H1 (cell line): ENCODE results near the gene IL6ST. TPM values are rescaled to one million over a fixed set of nuclear protein-coding genes. Genes with fewer than 3 reads are reported as not detected.
A peak's percentile ranks its signal among the peaks of the same experiment; 100 is the strongest.

ENCODE experiments used
- ASH2L ChIP-seq: fragments of 200-600, 300-600 bp; sonication (generic); IDR thresholded peaks from one replicate; pipeline ENCODE4 v1.7.1; 2017; ENCODE audit warnings: low read length
- CBX5 ChIP-seq: fragments of 300-800, 300-1000 bp; sonication (generic); IDR thresholded peaks from 2 replicates; pipeline ENCODE4 v1.7.1; 2016; ENCODE audit warnings: antibody characterized with exemption, low read length, low read depth
- CBX8 ChIP-seq: fragments of 300-800, 300-1000 bp; sonication (generic); IDR thresholded peaks from 2 replicates; pipeline ENCODE4 v1.7.1; 2016; ENCODE audit warnings: low read depth, low read length, borderline replicate concordance
- CHD1 ChIP-seq: IDR thresholded peaks from 2 replicates; pipeline ENCODE4 v1.6.1; 2012; ENCODE audit warnings: low read depth, low read length, improper control_type of control experiment
- E2F6 ChIP-seq: IDR thresholded peaks from 2 replicates; pipeline ENCODE4 v1.6.1; 2012; ENCODE audit warnings: inconsistent platforms
- EGR1 ChIP-seq: IDR thresholded peaks from 2 replicates; pipeline ENCODE4 v1.6.1; 2011; ENCODE audit warnings: low read depth, low read length, borderline replicate concordance
- EP300 ChIP-seq, 2 experiments: IDR thresholded peaks; 1 replicate in 1 of 2; 2 replicates in 1 of 2; pipeline ENCODE4 v1.6.1; 2011 to 2012; ENCODE audit warnings: low read depth in 2 of 2, low read length in 2 of 2, mild to moderate bottlenecking in 2 of 2, borderline replicate concordance in 1 of 2, inconsistent platforms in 1 of 2, moderate library complexity in 1 of 2
- GTF2F1 ChIP-seq: IDR thresholded peaks from 2 replicates; pipeline ENCODE4 v1.6.1; 2012; ENCODE audit warnings: low read depth, low read length, improper control_type of control experiment, borderline replicate concordance
- HDAC2 ChIP-seq, 2 experiments: fragments of 300-600 bp in 1 of 2; sonication (generic) in 1 of 2; IDR thresholded peaks; 2 replicates each; pipeline ENCODE4 v1.6.1; 2011 to 2012; ENCODE audit warnings: low read depth in 2 of 2, low read length in 2 of 2, mild to moderate bottlenecking in 2 of 2, moderate library complexity in 2 of 2, borderline replicate concordance in 1 of 2, inconsistent platforms in 1 of 2
- MAFK ChIP-seq: IDR thresholded peaks from 2 replicates; pipeline ENCODE4 v1.6.1; 2012; ENCODE audit warnings: low read depth, mild to moderate bottlenecking, improper control_type of control experiment, low read length
- MAX ChIP-seq: IDR thresholded peaks from 2 replicates; pipeline ENCODE4 v1.6.1; 2012; ENCODE audit warnings: inconsistent platforms
- POLR2AphosphoS5 ChIP-seq: IDR thresholded peaks from 2 replicates; pipeline ENCODE4 v1.6.1; 2011; ENCODE audit warnings: low read depth, low read length
- POU5F1 ChIP-seq: IDR thresholded peaks from 2 replicates; pipeline ENCODE4 v1.6.1; 2011; ENCODE audit warnings: low read depth, mild to moderate bottlenecking, low read length, moderate library complexity
- RAD21 ChIP-seq, 2 experiments: IDR thresholded peaks in 1 of 2; conservative IDR thresholded peaks in 1 of 2; 2 replicates each; pipeline ENCODE4 v1.6.1; 2011; ENCODE audit warnings: low read depth in 2 of 2, low read length in 2 of 2, improper control_type of control experiment in 1 of 2, inconsistent platforms in 1 of 2, mild to moderate bottlenecking in 1 of 2, moderate library complexity in 1 of 2
- RBBP5 ChIP-seq: IDR thresholded peaks from 2 replicates; pipeline ENCODE4 v1.7.1; 2012; ENCODE audit warnings: low read depth, mild to moderate bottlenecking, inconsistent platforms, low read length, moderate library complexity, borderline replicate concordance
- SP1 ChIP-seq: IDR thresholded peaks from 2 replicates; pipeline ENCODE4 v1.6.1; 2011; ENCODE audit warnings: low read depth, low read length
- SP4 ChIP-seq: IDR thresholded peaks from 2 replicates; pipeline ENCODE4 v1.6.1; 2012; ENCODE audit warnings: low read length, inconsistent platforms
- TAF1 ChIP-seq: IDR thresholded peaks from 2 replicates; pipeline ENCODE4 v1.6.1; 2011; ENCODE audit warnings: mild to moderate bottlenecking, low read depth, low read length
- polyA plus RNA-seq, 7 experiments: library from polyadenylated mRNA; depleted of rRNA in 3 of 7; stranded (reverse) in 5 of 7; unstranded in 2 of 7; fragments of >200 nt in 5 of 7; fragments of 200-250 nt in 2 of 7; gene quantifications; 1 replicate in 5 of 7; 2 replicates in 1 of 7; 4 replicates in 1 of 7; pipeline versions ENCODE4 v1.2.1 to v1.2.3, GENCODE V29; 2011 to 2013; ENCODE audit warnings: missing spikeins in 2 of 7, mixed read lengths in 2 of 7
- total RNA-seq: library from RNA; stranded (reverse); fragmentation: NEBNext Ultra II Directional; extraction: Animal tissue kit (Norgen Biotek cat#: 25700); gene quantifications from 2 replicates; pipeline ENCODE4 v1.2.1, GENCODE V29; 2021

Gene IL6ST
- total and polyA plus RNA-seq, 2 of the 8 experiments (the other 6 are each of a cell fraction or from before 2014, with no cell fraction given) = 1.4 to 11.1 TPM

- no peak; the same call in 1 of the 2 replicates for TF ChIP-seq E2F6
- TF ChIP-seq MAX = peak; percentile 1; the same call in 1 of the 2 replicates
- peak; percentile 83 for TF ChIP-seq ASH2L
- no peak for TF ChIP-seq MAFK
- TF ChIP-seq RBBP5 = no peak; the same call in 1 of the 2 replicates
- peak; percentile 34; the same call in 1 of the 2 replicates for TF ChIP-seq POLR2AphosphoS5
- TF ChIP-seq CBX5 = no peak
- TF ChIP-seq HDAC2 (IDR thresholded peaks at IDR 0.05; ENCODE audit: borderline replicate concordance in 1 of 2, low read depth in 2 of 2, low read length in 2 of 2) = no peak
- TF ChIP-seq SP1 = peak; percentile 93
- no peak for TF ChIP-seq GTF2F1
- TF ChIP-seq CBX8 = no peak
- TF ChIP-seq TAF1 = no peak
- TF ChIP-seq POU5F1 = no peak
- TF ChIP-seq EP300 (IDR thresholded peaks at IDR 0.05; ENCODE audit: borderline replicate concordance in 1 of 2, low read depth in 2 of 2, low read length in 2 of 2) = no peak
- no peak for TF ChIP-seq EGR1
- no peak for TF ChIP-seq CHD1
- no peak for TF ChIP-seq SP4
- TF ChIP-seq RAD21 (IDR thresholded peaks at IDR 0.05 in 1 of 2, conservative IDR thresholded peaks at IDR 0.05 in 1 of 2; ENCODE audit: low read depth in 2 of 2, low read length in 2 of 2) = no peak
Observed at GRCh38 chr5:55994998-55995914, 493 bp upstream of the IL6ST start (continued).
